Liver (tissue), 3 donors: ENCODE measurements around the gene SH3RF3.

Experiments used
- CTCF ChIP-seq: fragments of 150-350 bp; IDR thresholded peaks from 2 replicates; pipeline ENCODE4 v1.5.1; 2017; ENCODE audit warnings: improper control_type of control experiment, low read depth, low read length; ENCODE audit not compliant: missing input control
- HNF4G ChIP-seq: IDR thresholded peaks from 2 replicates; pipeline ENCODE4 v1.6.1; 2016; ENCODE audit warnings: antibody characterized with exemption
- MAX ChIP-seq: IDR thresholded peaks from 2 replicates; pipeline ENCODE4 v1.6.1; 2016; ENCODE audit warnings: antibody characterized with exemption
- RXRA ChIP-seq, 2 donors: IDR thresholded peaks; 2 replicates each; pipeline ENCODE4 v1.6.1; 2017 to 2018; ENCODE audit warnings: antibody characterized with exemption in 2 of 2, mild to moderate bottlenecking in 1 of 2
- donor health status: healthy.
- donor health status: healthy.

GRCh38 chr2:109170645-109171044 is 41.6 kb downstream of the SH3RF3 start:
- TF ChIP-seq CTCF: no peak
- no peak for TF ChIP-seq HNF4G
- TF ChIP-seq RXRA (IDR thresholded peaks at IDR 0.05): no peak
- TF ChIP-seq MAX: no peak
